Stimulated activated CD8-positive, alpha-beta memory T cell treated with anti-CD3 and anti-CD28 coated beads, Interleukin-2, amount 100 ng/mL, for 1 hour (primary cell): ENCODE data around the gene SPCS2.
"Not testable (repeated sequence)": the region's sequence is repeated elsewhere in the genome, so short reads cannot be mapped to it uniquely, and the experiment has no call there.

Experiments used
- DNase-seq, 2 donors: peaks; one replicate each; pipeline ENCODE4 v3.0.0-alpha.2; 2020; ENCODE audit warnings: low read depth in 2 of 2

The SPCS2 gene

DNA sequence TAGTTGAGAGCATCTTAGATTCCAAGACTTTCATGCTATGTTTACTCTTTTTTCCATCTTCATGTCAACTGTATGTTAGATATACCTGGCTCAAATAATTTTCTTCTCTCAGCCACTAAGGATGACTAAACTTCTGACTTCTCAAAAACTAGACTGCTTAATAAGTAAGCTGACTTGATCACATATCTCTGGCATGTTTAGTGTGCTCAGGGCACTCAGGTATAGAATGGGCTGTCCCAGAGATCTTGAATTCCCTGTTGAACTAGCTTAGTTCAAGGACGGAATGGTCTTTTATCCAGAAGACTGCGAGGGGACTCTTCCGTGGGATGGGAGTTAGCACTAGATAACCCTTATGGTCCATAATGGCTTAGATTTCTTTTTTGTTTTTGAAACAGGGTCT, 52.6 kb downstream of the SPCS2 start:
- no peak for DNase-seq

DNA sequence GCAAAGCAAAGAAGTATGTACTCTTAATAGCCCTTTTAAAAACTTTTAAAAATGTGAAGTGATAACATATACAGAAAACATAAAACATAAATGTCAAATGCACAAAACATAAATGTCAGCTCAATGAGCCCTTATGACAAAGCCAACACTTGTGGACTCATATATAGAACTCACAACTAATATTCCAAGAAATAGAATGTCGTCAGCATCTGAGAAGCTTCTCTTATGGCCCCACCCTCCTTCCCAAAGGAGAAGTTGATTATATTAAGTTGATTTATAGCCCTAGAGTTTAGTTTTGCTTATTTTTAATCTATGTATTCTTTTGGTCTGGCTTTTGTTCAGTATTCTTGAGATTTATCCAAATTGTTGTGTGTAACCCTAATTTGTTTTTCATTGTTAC, 53.5 kb downstream of the SPCS2 start:
- DNase-seq, result no peak

DNA sequence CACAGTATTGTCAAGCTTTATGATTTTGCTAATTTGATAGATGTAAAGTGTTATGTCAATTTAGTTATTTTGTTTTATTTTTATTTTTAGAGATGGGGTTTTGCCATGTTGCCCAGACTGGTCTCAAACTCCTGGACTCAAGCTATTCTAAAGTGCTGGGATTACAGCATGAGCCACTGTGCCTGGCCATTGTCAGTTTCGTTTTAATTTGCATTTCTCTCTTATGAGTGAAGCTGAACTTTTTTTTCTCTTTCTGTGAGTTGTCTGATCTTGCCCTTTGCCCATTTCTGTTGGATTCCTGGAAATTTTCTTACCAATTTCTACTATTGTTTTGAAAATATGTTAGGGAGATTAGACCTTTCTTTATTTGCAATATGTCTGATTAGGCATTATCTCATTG, 55.1 kb downstream of the SPCS2 start:
- no peak for DNase-seq

DNA sequence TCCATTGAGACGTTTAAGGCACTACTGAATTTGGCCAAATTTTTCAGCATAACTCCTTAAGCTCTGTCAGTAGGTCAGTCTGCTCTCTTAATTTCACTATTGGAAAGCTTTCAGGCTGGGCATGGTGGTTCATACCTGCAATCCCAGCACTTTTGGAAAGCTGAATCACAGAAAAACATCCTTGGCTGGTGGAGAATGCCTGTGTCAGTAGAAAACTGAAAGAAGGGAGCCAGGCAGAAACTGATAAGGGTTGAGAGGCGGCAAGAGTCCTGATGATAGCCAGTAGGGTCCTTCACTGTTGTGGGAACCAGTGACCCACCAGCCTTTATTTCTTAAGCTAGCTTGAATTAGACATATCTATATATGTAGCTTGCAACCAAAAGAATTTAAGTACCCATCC, 62.3 kb downstream of the SPCS2 start:
- no peak for DNase-seq

DNA sequence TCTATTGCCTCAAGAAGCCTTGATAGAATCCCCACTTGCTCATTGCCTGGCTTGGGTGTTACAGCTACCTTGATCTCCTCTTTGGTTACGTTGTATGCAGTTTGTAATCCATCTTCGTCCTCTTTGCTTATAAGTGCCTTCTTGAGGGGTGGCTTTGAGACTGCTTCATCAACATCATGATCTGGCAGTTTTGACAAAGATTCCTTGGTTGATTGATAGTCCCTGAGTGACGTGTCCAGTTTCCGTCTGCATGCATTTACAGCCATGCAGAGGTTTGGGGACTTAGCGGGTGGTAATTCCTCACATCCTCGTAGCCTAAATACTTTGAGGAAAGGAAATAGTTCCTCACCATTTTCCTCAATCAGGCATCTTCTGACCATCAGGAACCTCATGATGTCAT, 62.8 kb downstream of the SPCS2 start:
- DNase-seq, result no peak

DNA sequence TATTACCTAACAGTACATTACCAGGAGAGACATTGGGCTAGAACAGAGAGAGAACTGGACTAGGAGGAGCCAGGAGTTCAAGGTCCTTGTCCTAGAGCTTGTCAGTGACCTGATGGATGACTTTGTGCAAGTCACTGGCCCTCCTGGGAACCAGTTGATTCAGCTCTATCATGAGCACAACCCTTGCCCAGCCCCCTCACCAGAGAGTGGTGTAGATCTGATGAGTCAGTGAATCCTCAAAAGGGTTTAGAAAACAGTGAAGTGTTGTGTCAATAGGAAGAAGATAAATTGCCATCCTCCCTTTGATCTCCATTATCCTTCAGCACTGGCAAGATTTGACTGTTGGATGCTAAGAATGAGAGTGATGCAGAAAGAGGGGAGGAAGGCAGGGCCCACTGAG, 64.0 kb downstream of the SPCS2 start:
- DNase-seq, result no peak

DNA sequence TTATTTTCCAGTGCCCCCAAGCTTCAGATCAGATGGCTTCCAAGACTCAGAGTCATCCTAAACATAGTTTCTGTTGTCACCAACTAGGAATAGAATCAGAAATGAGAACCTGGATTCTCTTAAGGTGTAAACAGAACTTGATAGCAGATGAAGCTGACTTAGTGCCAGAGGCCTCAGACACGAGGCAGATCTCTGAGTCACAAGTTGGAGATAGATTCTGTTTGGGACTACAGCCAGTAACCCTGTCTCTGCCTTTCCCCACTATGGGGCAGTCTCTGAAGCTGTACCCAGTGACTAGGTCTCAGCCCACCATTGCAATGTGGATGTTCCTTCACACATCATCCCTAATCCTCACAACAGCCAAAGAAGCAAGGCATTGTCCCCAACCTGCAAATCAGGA, 65.1 kb downstream of the SPCS2 start:
- no peak for DNase-seq

DNA sequence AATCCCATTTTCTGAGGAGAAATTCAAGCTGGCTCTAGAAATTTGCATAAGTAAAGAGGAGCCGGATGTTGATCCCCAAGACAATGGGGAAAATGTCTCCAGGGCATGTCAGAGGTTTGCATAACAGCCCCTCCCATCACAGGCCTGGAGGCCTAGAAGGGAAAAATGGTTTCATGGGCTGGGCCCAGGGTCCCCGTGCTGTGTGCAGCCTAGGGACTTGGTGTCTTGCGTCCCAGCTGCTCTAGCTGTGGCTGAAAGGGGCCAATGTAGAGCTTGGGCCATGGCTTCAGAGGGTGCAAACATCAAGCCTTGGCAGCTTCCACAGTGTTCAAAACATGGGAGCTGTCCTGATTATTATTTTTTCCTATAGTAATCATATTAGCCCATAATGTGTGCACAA, 70.1 kb downstream of the SPCS2 start:
- not testable (repeated sequence) for DNase-seq

DNA sequence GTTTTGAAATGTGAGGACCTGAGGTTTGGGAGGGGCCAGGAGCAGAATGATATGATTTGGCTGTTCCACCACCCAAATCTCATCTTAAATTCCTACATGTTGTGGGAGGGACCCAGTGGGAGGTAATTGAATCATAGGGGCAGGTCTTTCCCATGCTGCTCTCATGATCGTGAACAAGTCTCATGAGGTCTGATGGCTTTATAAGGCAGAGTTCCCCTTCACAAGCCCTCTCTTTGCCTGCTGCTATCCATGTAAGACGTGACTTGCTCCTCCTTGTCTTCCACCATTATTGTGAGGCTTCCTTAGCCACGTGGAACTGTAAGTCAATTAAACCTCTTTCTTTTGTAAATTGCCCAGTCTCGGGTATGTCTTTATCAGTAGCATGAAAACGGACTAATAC, 71.3 kb downstream of the SPCS2 start:
- DNase-seq, result not testable (repeated sequence)

DNA sequence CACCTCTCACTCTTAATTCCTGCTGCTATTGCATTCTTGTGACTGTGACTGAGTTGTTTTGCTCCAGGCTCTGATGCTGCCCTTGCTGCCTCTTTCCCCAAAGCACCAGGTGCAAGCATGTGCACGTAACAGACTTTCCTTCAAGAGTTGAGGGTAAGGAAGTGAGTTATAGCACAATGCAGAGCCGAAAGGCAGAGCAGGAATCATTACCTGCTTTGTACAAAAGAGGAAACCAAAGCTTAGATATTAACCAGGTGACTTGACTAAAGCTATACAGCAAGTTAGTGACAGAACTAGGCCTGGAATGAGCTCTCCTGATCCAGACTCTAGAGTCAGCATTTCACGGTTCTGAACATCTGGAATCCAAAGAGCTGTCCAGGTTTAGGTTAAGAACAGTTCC, 73.2 kb downstream of the SPCS2 start:
- DNase-seq, result no peak

DNA sequence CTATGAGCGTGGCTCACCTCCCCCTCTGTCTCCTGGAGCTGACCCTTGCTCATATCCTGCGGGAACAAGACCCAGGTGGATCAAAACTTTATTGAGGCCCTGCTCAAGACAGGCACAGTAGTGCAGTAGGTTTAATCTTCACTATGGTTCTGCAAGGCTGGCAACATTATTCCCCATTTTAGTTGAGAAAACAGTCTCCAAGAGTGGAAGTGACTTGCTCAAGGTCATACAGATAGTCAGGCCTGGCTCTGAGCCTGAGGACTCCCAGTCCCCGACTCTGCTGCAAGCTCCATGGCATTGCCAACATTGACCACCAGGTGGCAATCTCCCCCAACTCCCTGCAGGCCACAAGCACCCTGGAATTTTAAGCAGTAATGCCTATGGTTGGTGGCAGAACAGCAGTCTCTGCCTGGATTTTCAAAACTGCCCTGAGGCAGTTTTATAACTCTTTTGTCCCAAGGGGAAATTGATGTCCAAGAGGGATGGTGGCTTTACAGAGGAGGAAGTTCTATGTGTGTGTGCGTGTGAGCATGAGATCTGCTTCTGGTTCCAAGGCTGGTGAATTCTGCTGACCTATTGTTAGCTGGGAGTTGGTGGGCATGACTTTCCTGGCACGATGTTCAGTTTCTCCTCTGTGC, 73.8 kb downstream of the SPCS2 start:
- DNase-seq, result peak; percentile 37 to 46

DNA sequence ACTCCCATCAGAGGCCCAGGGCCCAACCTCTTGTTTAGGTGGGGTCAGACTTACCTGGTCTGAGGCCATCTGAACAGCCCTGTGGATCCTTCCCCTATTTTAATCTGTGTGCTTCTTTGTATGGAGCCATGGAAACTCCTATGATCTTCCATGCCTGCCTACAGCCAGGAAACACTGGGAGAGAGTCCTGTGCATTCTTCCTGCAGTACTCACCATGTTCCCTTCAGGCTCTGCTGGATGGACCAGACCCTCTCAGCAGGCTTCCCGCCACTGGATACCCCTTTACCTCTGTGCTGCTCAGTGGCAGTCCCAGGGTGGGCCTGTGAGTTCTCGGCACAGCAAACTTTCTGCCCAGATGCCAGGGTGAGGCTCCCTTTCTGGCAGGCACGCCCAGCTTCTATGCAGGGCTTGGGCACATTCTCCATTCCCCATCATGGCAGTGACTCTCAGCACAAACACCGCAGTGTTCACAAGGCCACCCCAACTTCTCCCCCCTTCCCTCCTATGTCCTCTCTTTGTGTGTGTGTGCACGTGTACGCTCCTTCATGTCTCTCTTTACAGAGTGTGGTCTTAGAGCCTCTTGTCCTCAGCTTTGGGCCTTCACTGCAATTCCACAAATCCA, 74.5 kb downstream of the SPCS2 start:
- no peak for DNase-seq

DNA sequence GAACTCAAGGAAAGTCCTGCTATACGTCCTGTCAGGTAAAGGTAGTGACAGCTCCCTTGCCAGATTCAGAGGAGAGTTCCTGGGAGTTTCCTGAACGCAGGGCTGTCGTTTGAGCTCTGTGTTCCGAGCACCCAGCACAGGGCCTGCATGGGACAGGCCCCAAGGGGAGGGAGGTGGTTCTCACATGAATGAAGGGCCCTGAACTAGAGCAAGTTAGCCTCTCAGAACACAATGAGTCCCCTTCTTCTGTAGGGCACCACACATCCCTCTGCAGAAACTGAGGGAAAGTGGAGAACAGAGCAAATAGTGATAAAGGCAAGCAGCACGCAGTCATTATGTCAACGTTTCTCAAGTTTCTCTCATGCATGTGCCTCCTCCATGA, 75.0 kb downstream of the SPCS2 start:
- DNase-seq, result no peak

DNA sequence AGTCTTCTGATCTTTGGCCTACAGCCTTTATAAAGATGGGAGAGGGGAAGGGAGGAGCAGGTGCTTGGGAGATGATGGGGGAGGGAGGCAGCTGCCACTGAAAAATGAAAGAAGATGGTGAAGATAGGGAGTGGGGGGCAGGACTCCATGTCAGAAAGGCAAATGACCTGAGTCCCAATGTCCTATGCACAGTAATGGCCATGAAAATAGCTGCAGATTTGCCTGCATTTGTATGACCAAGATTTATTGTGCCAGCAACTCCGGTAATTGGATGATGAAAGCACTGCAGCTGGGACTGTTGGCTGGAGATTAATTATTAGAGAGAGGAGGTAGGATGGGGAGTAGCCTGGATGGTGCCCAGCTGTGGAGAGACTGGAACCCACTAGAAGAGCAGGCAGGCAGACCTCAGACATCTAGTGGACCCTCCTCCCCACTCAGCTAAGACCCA, 75.7 kb downstream of the SPCS2 start:
- DNase-seq, result no peak

DNA sequence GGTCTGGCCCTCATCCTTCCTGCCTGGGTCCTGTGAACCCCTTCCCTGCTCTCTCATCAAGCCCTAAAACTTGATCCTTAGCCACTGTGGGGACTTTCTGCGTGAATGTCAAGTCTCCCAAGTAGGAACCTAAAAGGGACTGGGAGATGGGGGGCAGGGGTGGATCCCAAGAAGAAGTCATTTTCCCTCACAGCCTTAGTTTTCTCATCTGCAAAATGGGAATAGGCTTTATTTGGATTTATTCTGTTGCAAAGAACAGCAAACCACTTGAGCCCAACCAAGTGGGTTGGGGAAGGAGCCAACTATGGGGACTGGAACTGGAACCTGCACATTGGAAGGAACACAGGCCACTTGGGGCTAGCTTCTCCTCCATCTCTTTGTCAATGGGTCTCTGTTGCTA, 76.5 kb downstream of the SPCS2 start:
- DNase-seq, result no peak

DNA sequence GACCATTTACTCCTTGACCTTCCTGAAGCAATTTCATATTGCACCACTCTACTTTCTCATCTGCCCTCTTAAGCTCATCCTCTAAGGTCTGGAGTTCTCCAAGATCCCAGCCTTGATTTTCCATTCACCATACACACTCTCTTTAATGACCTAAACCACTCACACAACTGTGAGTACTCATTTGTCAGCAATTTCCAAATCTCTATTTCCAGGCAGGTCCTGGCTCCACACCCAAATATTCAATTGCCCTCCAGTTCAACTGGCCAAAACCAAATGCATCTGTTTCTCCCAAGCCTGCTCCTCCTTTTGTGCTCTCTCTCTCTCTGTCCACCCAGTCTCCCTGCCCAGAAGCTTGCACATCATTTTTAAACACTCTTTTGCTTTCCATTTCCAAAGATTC, 79.3 kb downstream of the SPCS2 start:
- no peak for DNase-seq
